Liver (tissue), 9 donors: ENCODE data around the gene YWHAE. TPM values are rescaled to one million over a fixed set of nuclear protein-coding genes. Genes with fewer than 3 reads are reported as not detected.

ENCODE experiments used
- DNase-seq: peaks from one replicate; pipeline ENCODE4 v3.0.0-alpha.2; 2017; ENCODE audit warnings: low spot score
- H3K27ac ChIP-seq, 2 donors: one replicate each; pipeline ENCODE4 v1.7.0; 2013; ENCODE audit warnings: inconsistent platforms in 2 of 2, low read length in 2 of 2, control low read depth in 1 of 2, low read depth in 1 of 2, mild to moderate bottlenecking in 1 of 2
- H3K27me3 ChIP-seq, 4 donors: one replicate each; pipeline versions ENCODE4 v1.6.1 to v1.7.0; 2013; ENCODE audit warnings: low read length in 3 of 4, inconsistent platforms in 1 of 4, mild to moderate bottlenecking in 1 of 4, moderate library complexity in 1 of 4; ENCODE audit not compliant: control insufficient read depth in 4 of 4, insufficient read depth in 4 of 4
- H3K36me3 ChIP-seq, 4 donors: one replicate each; pipeline versions ENCODE4 v1.6.1 to v1.7.0; 2013; ENCODE audit warnings: low read length in 3 of 4, mild to moderate bottlenecking in 3 of 4, low read depth in 1 of 4, moderate library complexity in 1 of 4; ENCODE audit not compliant: control insufficient read depth in 4 of 4, insufficient read depth in 3 of 4
- H3K4me1 ChIP-seq, 4 donors: one replicate each; pipeline versions ENCODE4 v1.6.1 to v1.7.0; 2013; ENCODE audit warnings: low read length in 3 of 4, mild to moderate bottlenecking in 3 of 4, moderate library complexity in 1 of 4; ENCODE audit not compliant: control insufficient read depth in 4 of 4, insufficient read depth in 4 of 4
- H3K4me3 ChIP-seq, 3 donors: one replicate each; pipeline versions ENCODE4 v1.6.1 to v1.7.0; 2013; ENCODE audit warnings: low read length in 3 of 3, control low read depth in 1 of 3, low read depth in 1 of 3, mild to moderate bottlenecking in 1 of 3
- H3K9ac ChIP-seq, 2 donors: one replicate each; pipeline ENCODE4 v1.7.0; 2013; ENCODE audit warnings: low read length in 2 of 2, mild to moderate bottlenecking in 2 of 2, moderate library complexity in 2 of 2, control low read depth in 1 of 2, low read depth in 1 of 2
- H3K9me3 ChIP-seq, 4 donors: one replicate each; pipeline versions ENCODE4 v1.6.1 to v1.7.0; 2013; ENCODE audit warnings: low read length in 3 of 4; ENCODE audit not compliant: control insufficient read depth in 4 of 4
- ATF3 ChIP-seq: IDR thresholded peaks from 2 replicates; pipeline ENCODE4 v1.6.1; 2016; ENCODE audit warnings: antibody characterized with exemption
- CTCF ChIP-seq: fragments of 150-350 bp; IDR thresholded peaks from 2 replicates; pipeline ENCODE4 v1.5.1; 2017; ENCODE audit warnings: improper control_type of control experiment, low read depth, low read length; ENCODE audit not compliant: missing input control
- EGR1 ChIP-seq, 2 donors: IDR thresholded peaks; 2 replicates each; pipeline ENCODE4 v1.6.1; 2016 to 2018; ENCODE audit warnings: antibody characterized with exemption in 2 of 2, low read depth in 2 of 2
- FOXA1 ChIP-seq: IDR thresholded peaks from 2 replicates; pipeline ENCODE4 v1.6.1; 2016; ENCODE audit warnings: antibody characterized with exemption
- FOXA2 ChIP-seq: IDR thresholded peaks from 2 replicates; pipeline ENCODE4 v1.6.1; 2016; ENCODE audit warnings: antibody characterized with exemption
- GABPA ChIP-seq, 2 donors: IDR thresholded peaks in 1 of 2; conservative IDR thresholded peaks in 1 of 2; 2 replicates each; pipeline ENCODE4 v1.6.1; 2016; ENCODE audit warnings: antibody characterized with exemption in 2 of 2, mild to moderate bottlenecking in 1 of 2, moderate library complexity in 1 of 2
- HNF4A ChIP-seq, 2 donors: conservative IDR thresholded peaks; 2 replicates each; pipeline ENCODE4 v1.6.1; 2016; ENCODE audit warnings: antibody characterized with exemption in 2 of 2, mild to moderate bottlenecking in 2 of 2
- HNF4G ChIP-seq: IDR thresholded peaks from 2 replicates; pipeline ENCODE4 v1.6.1; 2016; ENCODE audit warnings: antibody characterized with exemption
- JUND ChIP-seq, 2 donors: IDR thresholded peaks; 2 replicates each; pipeline ENCODE4 v1.6.1; 2016; ENCODE audit warnings: antibody characterized with exemption in 2 of 2
- MAX ChIP-seq: IDR thresholded peaks from 2 replicates; pipeline ENCODE4 v1.6.1; 2016; ENCODE audit warnings: antibody characterized with exemption
- RAD21 ChIP-seq, 2 donors: IDR thresholded peaks; 2 replicates each; pipeline ENCODE4 v1.6.1; 2016; ENCODE audit warnings: antibody characterized with exemption in 2 of 2, mild to moderate bottlenecking in 2 of 2
- REST ChIP-seq: IDR thresholded peaks from 2 replicates; pipeline ENCODE4 v1.6.1; 2016; ENCODE audit warnings: antibody characterized with exemption, mild to moderate bottlenecking
- RXRA ChIP-seq, 2 donors: IDR thresholded peaks; 2 replicates each; pipeline ENCODE4 v1.6.1; 2017 to 2018; ENCODE audit warnings: antibody characterized with exemption in 2 of 2, mild to moderate bottlenecking in 1 of 2
- TAF1 ChIP-seq: conservative IDR thresholded peaks from 2 replicates; pipeline ENCODE4 v1.6.1; 2016; ENCODE audit warnings: antibody characterized with exemption, mild to moderate bottlenecking
- YY1 ChIP-seq: IDR thresholded peaks from 2 replicates; pipeline ENCODE4 v1.6.1; 2016; ENCODE audit warnings: antibody characterized with exemption, mild to moderate bottlenecking
- ZBTB33 ChIP-seq: IDR thresholded peaks from 2 replicates; pipeline ENCODE4 v1.6.1; 2016; ENCODE audit warnings: antibody characterized with exemption
- WGBS: extraction: QIAGEN DNeasy Blood & Tissue Kit; methylation state at CpG from one replicate; pipeline ENCODE4 v1.1.7; 2013; 5-methylcytosine and 5-hydroxymethylcytosine counted together
- polyA plus RNA-seq, 2 donors: library from polyadenylated mRNA; stranded (reverse) in 1 of 2; unstranded in 1 of 2; fragments of 200-250 nt in 1 of 2; fragments of >200 nt in 1 of 2; fragmentation: Nextera tagmentation in 1 of 2; extraction: Ambion mirVana in 1 of 2; gene quantifications; one replicate each; pipeline versions ENCODE4 v1.2.1 to v1.2.3, GENCODE V29; 2013 to 2015
- total RNA-seq, 2 donors: library from RNA; depleted of rRNA; stranded (reverse); fragments of >200 nt; gene quantifications; one replicate each; pipeline ENCODE4 v1.2.3, GENCODE V29; 2014
- donor health status: healthy.
- donor health status: healthy.
- donor health status: healthy.
- donor health status: healthy.
- donor health status: healthy.

YWHAE gene
- total and polyA plus RNA-seq, 4 donors: 173 to 288 (median 202) TPM

GRCh38 chr17:1329745-1330343, 70.2 kb downstream of the YWHAE start:
- Histone ChIP-seq H3K27ac (no peak overlapping the region), H3K9me3 (no peaks in the 10 kb centered on the region), H3K27me3 (peaks cover 0 to 3% (median 0%) of the 10 kb centered on the region in 4 donors), H3K4me3 (no peak overlapping the region), H3K36me3 (no peaks in the 10 kb centered on the region), H3K9ac (no peak overlapping the region), H3K4me1 (peaks cover 0 to 4% (median 0%) of the 10 kb centered on the region in 4 donors)
- WGBS: 81% methylated on average over 12 of the region's 12 CpGs
- TF ChIP-seq HNF4A (conservative IDR thresholded peaks at IDR 0.05): no peak
- TF ChIP-seq GABPA (IDR thresholded peaks at IDR 0.05 in 1 of 2, conservative IDR thresholded peaks at IDR 0.05 in 1 of 2): no peak
- TF ChIP-seq RAD21 (IDR thresholded peaks at IDR 0.05): no peak
- TF ChIP-seq MAX: no peak
- TF ChIP-seq YY1: no peak
- no peak for TF ChIP-seq REST
- TF ChIP-seq FOXA2: no peak
- no peak for TF ChIP-seq HNF4G
- no peak for TF ChIP-seq FOXA1
- no peak for TF ChIP-seq RXRA (IDR thresholded peaks at IDR 0.05)
- no peak for TF ChIP-seq TAF1
- TF ChIP-seq ZBTB33: no peak
- no peak for TF ChIP-seq JUND (IDR thresholded peaks at IDR 0.05)
- TF ChIP-seq ATF3: no peak
- TF ChIP-seq EGR1 (IDR thresholded peaks at IDR 0.05; ENCODE audit: low read depth in 2 of 2): no peak
- DNase-seq: no peak

- Histone ChIP-seq H3K9me3 (no peaks in the 10 kb centered on the region), H3K36me3 (no peaks in the 10 kb centered on the region), H3K4me1 (peaks cover 0 to 4% (median 0%) of the 10 kb centered on the region in 4 donors), H3K27ac (no peak overlapping the region), H3K9ac (no peak overlapping the region), H3K27me3 (peaks cover 0 to 3% (median 0%) of the 10 kb centered on the region in 4 donors), H3K4me3 (no peak overlapping the region)
- 75% methylated on average over 7 of the region's 7 CpGs for WGBS
- DNase-seq: no peak
- TF ChIP-seq JUND (IDR thresholded peaks at IDR 0.05): no peak
- no peak for TF ChIP-seq HNF4A (conservative IDR thresholded peaks at IDR 0.05)
- no peak for TF ChIP-seq YY1
- TF ChIP-seq CTCF: no peak
- no peak for TF ChIP-seq ZBTB33
Observed at GRCh38 chr17:1328437-1328836, 71.6 kb downstream of the YWHAE start.
